T47D (cell line): ENCODE measurements around the gene PDE4D.
A peak's percentile ranks its signal among the peaks of the same experiment; 100 is the strongest.

Source experiments
- DNase-seq, 2 experiments: peaks; one replicate each; pipeline versions ENCODE4 v3.0.0 to v3.0.0-alpha.2; 2011 to 2012; ENCODE audit warnings: low read depth in 1 of 2, low spot score in 1 of 2
- JUND ChIP-seq: IDR thresholded peaks from 2 replicates; pipeline ENCODE4 v1.6.1; 2012; ENCODE audit warnings: low read depth
- in situ Hi-C: cut with HindIII; loops from 2 replicates; pipeline ENCODE4 v1.10.0; 2016; ENCODE audit warnings: low sequenced_read_pairs, low pct_unique_long_range_greater_than_20kb

The PDE4D gene

DNA sequence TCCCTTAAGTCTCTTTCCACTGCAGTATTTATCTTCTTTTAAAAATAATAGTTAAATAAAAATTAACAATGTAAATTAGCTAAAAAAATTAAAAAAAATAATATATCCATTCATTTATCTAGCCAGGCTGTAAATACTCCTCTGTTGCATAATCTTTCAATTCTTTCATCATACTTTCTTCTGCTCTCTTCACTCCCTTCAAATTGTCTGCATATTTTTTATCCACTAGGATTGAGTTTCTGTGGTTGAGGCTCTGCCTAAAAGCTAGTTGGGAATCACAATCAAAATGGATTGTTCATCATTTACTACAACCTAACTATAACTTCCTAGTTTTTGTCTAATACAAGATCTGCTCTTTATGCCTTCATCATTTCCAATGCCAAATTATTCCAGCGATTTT lies 182.2 kb downstream of the PDE4D start:
- no peak for DNase-seq
- in situ Hi-C loops: no loop called here
- no peak for TF ChIP-seq JUND

DNA sequence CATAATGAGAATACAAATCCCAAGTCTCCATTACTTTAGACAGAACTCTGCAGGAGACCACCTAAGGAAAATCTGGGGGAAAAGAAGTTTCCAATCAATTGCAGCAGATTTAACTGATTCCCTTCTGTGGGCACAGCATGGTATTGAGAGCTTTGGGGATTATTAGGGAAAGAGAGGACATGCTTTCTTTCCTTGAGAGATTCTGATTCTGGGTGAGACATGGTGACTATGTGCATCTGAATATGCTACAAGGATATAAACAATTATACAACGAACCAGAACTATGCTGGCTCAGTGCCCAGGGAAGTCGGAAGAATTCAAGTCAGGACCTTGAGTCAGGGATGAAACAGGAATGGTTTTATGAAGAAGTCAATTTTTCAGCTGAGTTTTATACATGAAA lies 183.7 kb downstream of the PDE4D start:
- DNase-seq: peak in 1 of 2 experiments; percentile 44
- TF ChIP-seq JUND: no peak
- in situ Hi-C loops: no loop called here

DNA sequence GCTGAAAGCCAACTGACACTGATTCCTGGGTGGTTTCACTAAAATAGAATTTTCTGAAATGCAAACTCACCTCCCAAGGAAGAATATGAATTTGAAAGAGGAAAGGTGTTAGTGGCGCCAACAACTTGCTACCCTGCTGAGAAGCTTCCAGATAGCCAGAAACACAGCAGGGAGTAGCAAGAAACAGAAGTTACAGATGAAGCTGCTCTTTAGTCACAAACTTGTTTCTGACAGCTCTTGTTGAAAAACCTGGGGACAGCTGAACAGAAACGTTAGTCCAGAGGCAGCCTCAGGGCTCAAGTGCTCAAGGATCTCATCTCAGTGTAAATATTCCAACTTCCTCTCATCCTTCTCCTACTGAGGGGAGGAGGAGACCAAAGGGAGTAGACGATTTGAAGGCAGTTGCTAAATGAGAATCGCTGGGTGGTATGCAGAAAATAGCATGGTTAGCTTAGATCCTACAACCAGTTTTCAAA lies 184.1 kb downstream of the PDE4D start:
- no peak for TF ChIP-seq JUND
- in situ Hi-C loops: no loop called here
- peak in 1 of 2 experiments; percentile 47 for DNase-seq

DNA sequence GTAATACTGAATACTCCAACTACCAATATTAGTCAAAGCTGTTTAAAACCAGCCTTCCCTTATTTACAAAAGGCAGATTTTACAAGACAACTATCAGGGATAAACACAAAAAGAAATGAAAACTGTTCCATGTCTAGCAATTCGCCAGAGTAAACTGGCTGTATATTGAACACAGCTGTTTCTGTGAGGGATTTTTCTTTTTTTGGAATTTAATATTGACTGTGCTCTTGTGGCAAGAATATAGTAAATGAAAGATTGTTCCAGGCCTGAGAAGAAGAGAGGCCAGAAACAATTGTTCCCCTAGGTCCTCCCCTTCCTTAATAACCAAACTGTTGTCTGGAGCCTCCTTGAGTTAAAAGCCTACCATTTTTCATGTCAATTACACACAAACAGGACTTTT lies 188.6 kb downstream of the PDE4D start:
- no peak for TF ChIP-seq JUND
- in situ Hi-C loops: no loop called here
- DNase-seq: no peak

DNA sequence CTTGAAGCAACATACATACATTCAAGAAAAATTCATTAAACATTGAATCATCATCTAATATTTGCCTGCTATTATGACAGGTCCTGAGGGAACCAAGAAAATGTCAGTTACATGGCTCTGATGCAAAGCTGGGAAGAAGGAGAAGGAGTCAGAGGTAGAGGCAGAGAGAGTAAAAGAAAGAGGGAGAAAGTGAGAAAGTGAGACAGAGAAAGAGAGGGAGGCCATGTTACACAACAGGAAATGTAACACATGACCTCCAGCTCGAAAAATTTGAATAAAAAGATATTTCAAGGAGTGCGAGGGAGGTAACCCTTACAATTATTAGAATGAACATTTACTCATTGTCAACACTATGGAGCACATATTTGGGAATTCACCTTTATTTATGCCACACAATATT lies 189.7 kb downstream of the PDE4D start:
- TF ChIP-seq JUND: no peak
- in situ Hi-C loops: no loop called here
- no peak for DNase-seq

GRCh38 chr5:59698207-59699178 lies 195.0 kb downstream of the PDE4D start:
- in situ Hi-C loops: no loop called here
- TF ChIP-seq JUND: no peak
- DNase-seq: no peak

GRCh38 chr5:59694411-59694810 lies 199.1 kb downstream of the PDE4D start:
- in situ Hi-C loops: no loop called here
- DNase-seq: no peak
- no peak for TF ChIP-seq JUND

GRCh38 chr5:59693492-59694309 lies 199.8 kb downstream of the PDE4D start:
- in situ Hi-C loops: no loop called here
- DNase-seq: no peak
- TF ChIP-seq JUND: no peak

DNA sequence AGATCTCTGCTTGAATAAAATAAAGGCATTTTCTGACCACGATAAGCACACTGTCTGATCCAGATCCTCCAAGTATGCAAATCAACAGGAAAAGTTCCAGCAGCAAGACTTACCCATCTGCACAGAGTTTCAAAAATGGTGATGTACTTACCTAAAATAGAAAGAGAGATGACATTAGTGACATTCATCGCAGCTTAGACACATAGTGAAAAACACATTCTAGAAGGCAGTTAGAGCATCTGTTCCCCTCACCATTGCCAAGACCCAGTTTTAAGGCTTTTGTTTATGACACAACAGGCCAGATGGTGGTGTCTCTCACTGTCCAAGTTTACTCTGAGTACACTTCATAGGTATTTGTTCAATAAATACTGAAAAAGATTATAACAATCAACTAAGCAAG lies 207.7 kb downstream of the PDE4D start:
- in situ Hi-C loops: no loop called here
- no peak for TF ChIP-seq JUND
- no peak for DNase-seq

- no peak for DNase-seq
- in situ Hi-C loops: no loop called here
- no peak for TF ChIP-seq JUND
These were observed 208.4 kb downstream of the PDE4D start for GRCh38 chr5:59685191-59685530.

DNA sequence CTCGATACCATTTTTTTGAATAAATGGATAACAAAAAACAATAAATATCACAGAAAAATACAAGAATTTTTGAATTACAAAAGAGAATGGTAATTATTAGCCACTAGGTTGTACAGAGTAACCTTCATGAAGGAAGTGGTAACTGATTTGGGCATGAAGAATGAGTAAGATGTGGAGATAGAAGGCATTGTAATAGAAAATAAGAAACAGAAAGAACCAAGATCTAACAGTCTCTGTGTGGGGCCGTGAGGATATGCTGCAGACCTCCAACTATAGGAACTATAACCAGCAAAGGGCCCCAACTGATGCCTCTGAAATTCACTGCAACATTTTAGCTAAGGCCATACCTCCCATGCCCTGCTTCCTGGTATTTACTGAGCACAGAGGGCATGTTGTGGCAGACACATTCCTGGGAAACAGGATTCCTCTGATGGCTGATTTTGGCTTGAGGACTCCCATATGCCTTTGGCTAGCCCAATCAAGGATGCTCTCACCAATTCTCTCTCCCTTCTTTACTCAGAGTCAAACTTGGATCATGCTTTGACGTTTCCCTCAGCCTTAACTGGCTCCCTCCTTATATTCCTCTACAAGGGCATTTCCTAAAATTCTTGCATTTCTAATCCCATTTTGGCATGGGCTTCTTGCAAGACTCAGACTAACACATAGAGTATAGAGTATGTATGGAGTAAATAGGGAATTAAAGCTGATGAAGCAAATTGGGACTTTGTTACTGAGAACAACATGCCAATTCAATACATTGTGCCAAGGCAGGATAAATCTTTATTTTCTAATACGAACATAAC lies 208.9 kb downstream of the PDE4D start:
- in situ Hi-C loops: no loop called here
- DNase-seq: peak in 1 of 2 experiments; percentile 49
- no peak for TF ChIP-seq JUND

- in situ Hi-C loops: no loop called here
- no peak for DNase-seq
- TF ChIP-seq JUND: no peak
These were observed 210.2 kb downstream of the PDE4D start for GRCh38 chr5:59683311-59683710.
